Peyer's patch (tissue), 4 donors: ENCODE results near the gene SASH1.

Experiments used
- CTCF ChIP-seq, 6 experiments: fragments of 450-650 bp in 4 of 6; fragments of 200-600 bp in 2 of 6; sonication (generic) in 1 of 6; IDR thresholded peaks; one replicate each; pipeline ENCODE4 v1.5.1; 2017 to 2019; ENCODE audit warnings: antibody characterized with exemption in 6 of 6, mild to moderate bottlenecking in 3 of 6, moderate library complexity in 1 of 6
- POLR2A ChIP-seq, 2 donors: fragments of 450-650 bp; IDR thresholded peaks; one replicate each; pipeline ENCODE4 v1.5.1; 2017; ENCODE audit warnings: antibody characterized with exemption in 2 of 2, mild to moderate bottlenecking in 2 of 2, moderate library complexity in 2 of 2

GRCh38 chr6:148598724-148599123 lies 256.1 kb downstream of the SASH1 start:
- TF ChIP-seq CTCF (IDR thresholded peaks at IDR 0.05) = no peak
- no peak for TF ChIP-seq POLR2A (IDR thresholded peaks at IDR 0.05)
